Keratinocyte (primary cell): Measurements from ENCODE around the gene CCDC85C. TPM values are rescaled to one million over a fixed set of nuclear protein-coding genes. Genes with fewer than 3 reads are reported as not detected.

ENCODE experiments used
- DNase-seq: peaks from one replicate; pipeline ENCODE4 v3.0.0-alpha.2; 2011; ENCODE audit warnings: low read depth, missing footprints, low spot score
- FAIRE-seq: peaks from 2 replicates; lab custom pipeline; 2011; peaks lifted over from hg19 to GRCh38; lab: Jason Lieb, UNC
- H2AFZ ChIP-seq: 2 replicates; pipeline ENCODE4 v1.6.0; 2012; ENCODE audit warnings: low read length, control low read depth, inconsistent platforms; ENCODE audit not compliant: control insufficient read depth
- H3K27ac ChIP-seq: 2 replicates; pipeline ENCODE4 v1.5.1; 2011; ENCODE audit warnings: low read length; ENCODE audit not compliant: control insufficient read depth, insufficient read depth
- H3K27me3 ChIP-seq: 3 replicates; pipeline ENCODE4 v1.6.0; 2011; ENCODE audit warnings: low read length; ENCODE audit not compliant: control insufficient read depth, insufficient read depth; ENCODE audit errors: extremely low read depth
- H3K36me3 ChIP-seq, 2 experiments: 2 replicates in 1 of 2; 3 replicates in 1 of 2; pipeline ENCODE4 v1.5.1; 2011; ENCODE audit warnings: low read length in 2 of 2, mild to moderate bottlenecking in 1 of 2; ENCODE audit not compliant: control insufficient read depth in 2 of 2, insufficient read depth in 2 of 2; ENCODE audit errors: extremely low read depth in 1 of 2
- H3K4me1 ChIP-seq: 3 replicates; pipeline ENCODE4 v1.5.1; 2011; ENCODE audit warnings: low read length; ENCODE audit not compliant: control insufficient read depth, insufficient read depth; ENCODE audit errors: extremely low read depth
- H3K4me2 ChIP-seq: 3 replicates; pipeline ENCODE4 v1.6.0; 2011; ENCODE audit warnings: low read depth, low read length; ENCODE audit not compliant: control insufficient read depth, insufficient read depth; ENCODE audit errors: extremely low read depth
- H3K4me3 ChIP-seq, 3 experiments: fragments of 200-600 bp in 1 of 3; sonication (generic) in 1 of 3; 2 replicates in 2 of 3; 3 replicates in 1 of 3; pipeline ENCODE4 v1.5.1; 2011 to 2016; ENCODE audit warnings: low read length in 3 of 3, mild to moderate bottlenecking in 3 of 3, control low read depth in 2 of 3, inconsistent platforms in 1 of 3, low read depth in 1 of 3, mixed read lengths in 1 of 3, mixed run types in 1 of 3, moderate library complexity in 1 of 3; ENCODE audit not compliant: control insufficient read depth in 2 of 3, insufficient read depth in 2 of 3; ENCODE audit errors: extremely low read depth in 1 of 3
- H3K79me2 ChIP-seq: 2 replicates; pipeline ENCODE4 v1.6.0; 2012; ENCODE audit warnings: low read length; ENCODE audit not compliant: control insufficient read depth, insufficient read depth
- H3K9ac ChIP-seq: 3 replicates; pipeline ENCODE4 v1.6.0; 2011; ENCODE audit warnings: low read length; ENCODE audit not compliant: control insufficient read depth, insufficient read depth; ENCODE audit errors: extremely low read depth
- H3K9me1 ChIP-seq: 3 replicates; pipeline ENCODE4 v1.6.0; 2011; ENCODE audit warnings: low read length; ENCODE audit not compliant: control insufficient read depth, insufficient read depth; ENCODE audit errors: extremely low read depth
- H3K9me3 ChIP-seq: 2 replicates; pipeline ENCODE4 v1.5.1; 2012; ENCODE audit warnings: low read depth, low read length; ENCODE audit not compliant: control insufficient read depth
- H4K20me1 ChIP-seq: 3 replicates; pipeline ENCODE4 v1.6.0; 2011; ENCODE audit warnings: low read length; ENCODE audit not compliant: control insufficient read depth, insufficient read depth; ENCODE audit errors: extremely low read depth
- CTCF ChIP-seq, 3 experiments: IDR thresholded peaks in 1 of 3; conservative IDR thresholded peaks in 1 of 3; optimal IDR thresholded peaks in 1 of 3; 2 replicates in 2 of 3; 3 replicates in 1 of 3; pipeline versions ENCODE3 to v1.5.1; 2011; ENCODE audit warnings: low read length in 3 of 3, mild to moderate bottlenecking in 3 of 3, moderate library complexity in 2 of 3, control low read depth in 1 of 3, inconsistent platforms in 1 of 3; ENCODE audit not compliant: insufficient read depth in 2 of 3; ENCODE audit errors: extremely low read depth in 1 of 3
- EZH2 ChIP-seq: IDR thresholded peaks from one replicate; pipeline ENCODE4 v1.6.1; 2012; ENCODE audit warnings: inconsistent platforms, mild to moderate bottlenecking, low read length, moderate library complexity
- dilution Hi-C: fragments of 300-500 bp; cut with MboI; formaldehyde crosslinking; loops from one replicate; pipeline ENCODE4 v1.7.0; 2020; ENCODE audit warnings: low sequenced_read_pairs; ENCODE audit not compliant: extremely low pct_ligation_motif_present
- polyA plus RNA-seq, 5 experiments: library from polyadenylated mRNA; depleted of rRNA in 3 of 5; stranded (reverse) in 3 of 5; stranded (forward) in 1 of 5; unstranded in 1 of 5; fragments of >200 nt; gene quantifications; 1 replicate in 1 of 5; 2 replicates in 3 of 5; 3 replicates in 1 of 5; pipeline versions ENCODE4 v1.2.1 to v1.2.3, GENCODE V29; 2011 to 2012; ENCODE audit warnings: missing spikeins in 2 of 5, low read depth in 1 of 5, low replicate concordance in 1 of 5

CCDC85C gene
- polyA plus RNA-seq, 1 donor (not counting 4 experiments of a cell fraction or from before 2014, with no cell fraction given): 13.2 TPM

DNA sequence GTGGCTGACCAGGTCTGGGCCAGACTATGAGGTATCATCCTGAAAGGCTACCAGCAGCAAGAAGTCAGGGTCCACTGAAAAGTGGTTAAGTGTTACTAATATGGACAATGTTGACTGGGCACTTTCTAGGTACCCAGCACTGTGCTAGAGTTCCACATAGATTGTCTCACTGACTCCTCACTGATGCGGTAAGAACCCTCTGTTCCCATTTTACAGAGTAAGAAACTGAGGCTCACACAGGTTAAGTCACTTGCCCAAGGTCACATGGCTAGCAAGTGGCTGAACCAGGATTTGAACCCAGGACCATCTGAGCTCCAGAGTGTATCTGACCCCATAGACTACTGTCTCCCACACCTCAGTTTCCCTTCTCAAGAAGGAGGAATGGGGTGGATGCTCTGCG lies 4.6 kb upstream of the CCDC85C start:
- FAIRE-seq: no peak
- H3K27me3 ChIP-seq: no peaks in the 10 kb centered on the region
- no peak overlapping the region for H2AFZ ChIP-seq
- dilution Hi-C loops: no loop called here
- no peaks in the 10 kb centered on the region for H3K9me3 ChIP-seq
- no peak overlapping the region for H3K27ac ChIP-seq
- no peaks in the 10 kb centered on the region for H3K36me3 ChIP-seq
- no peak overlapping the region for H3K4me3 ChIP-seq
- no peaks in the 10 kb centered on the region for H3K9me1 ChIP-seq
- H4K20me1 ChIP-seq: no peaks in the 10 kb centered on the region
- TF ChIP-seq EZH2 (no peak), CTCF (optimal IDR thresholded peaks at IDR 0.05 in 1 of 3, IDR thresholded peaks at IDR 0.05 in 1 of 3, conservative IDR thresholded peaks at IDR 0.05 in 1 of 3; ENCODE audit: extremely low read depth in 1 of 3, insufficient read depth in 2 of 3, low read length in 3 of 3) (no peak)
- peaks cover 34% of the 10 kb centered on the region for H3K4me1 ChIP-seq
- peaks cover 2% of the 10 kb centered on the region for H3K79me2 ChIP-seq
- no peak overlapping the region for H3K9ac ChIP-seq
- H3K4me2 ChIP-seq: no peak overlapping the region
- no peak for DNase-seq

DNA sequence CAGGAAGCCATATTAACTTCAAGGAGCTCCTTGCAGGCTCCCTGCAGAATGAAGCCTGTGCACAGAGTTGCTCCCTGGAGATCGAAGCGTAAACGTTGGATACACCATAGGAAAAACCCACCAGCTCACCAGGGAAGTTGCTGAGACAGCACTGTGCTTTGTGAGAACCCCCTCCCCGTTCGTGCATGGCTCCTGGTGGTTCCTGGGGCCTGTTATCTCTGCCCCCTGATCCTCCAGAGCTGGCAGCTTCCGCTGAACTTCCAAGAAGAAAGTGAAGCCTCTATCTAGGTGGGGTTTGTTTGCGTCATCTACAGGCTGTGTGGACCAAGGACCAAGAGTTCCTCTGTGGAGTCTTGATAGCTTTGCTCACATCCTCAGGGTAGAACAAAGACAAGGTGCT lies 2.4 kb upstream of the CCDC85C start:
- H3K4me3 ChIP-seq: no peak overlapping the region
- peaks cover 5% of the 10 kb centered on the region for H4K20me1 ChIP-seq
- H3K79me2 ChIP-seq: peaks cover 24% of the 10 kb centered on the region
- DNase-seq (no peak), FAIRE-seq (no peak)
- H3K27me3 ChIP-seq: no peaks in the 10 kb centered on the region
- no peaks in the 10 kb centered on the region for H3K36me3 ChIP-seq
- dilution Hi-C loops: no loop called here
- H3K4me1 ChIP-seq: peaks cover 25% of the 10 kb centered on the region
- H3K9ac ChIP-seq: no peak overlapping the region
- H3K9me1 ChIP-seq: peaks cover 3% of the 10 kb centered on the region
- TF ChIP-seq CTCF (optimal IDR thresholded peaks at IDR 0.05 in 1 of 3, IDR thresholded peaks at IDR 0.05 in 1 of 3, conservative IDR thresholded peaks at IDR 0.05 in 1 of 3; ENCODE audit: extremely low read depth in 1 of 3, insufficient read depth in 2 of 3, low read length in 3 of 3): no peak
- TF ChIP-seq EZH2: no peak
- no peak overlapping the region for H2AFZ ChIP-seq
- no peak overlapping the region for H3K27ac ChIP-seq
- no peaks in the 10 kb centered on the region for H3K9me3 ChIP-seq
- H3K4me2 ChIP-seq: no peak overlapping the region
